ENCODE measurements around the gene TPSB2. TPM values are rescaled to one million over a fixed set of nuclear protein-coding genes. Genes with fewer than 3 reads are reported as not detected.

Gene TPSB2
- total RNA-seq, 1 experiment from 2014 or later: not detected

GRCh38 chr16:1209081-1209480 lies 20.9 kb downstream of the TPSB2 start:
- no peak for ATAC-seq
- Histone ChIP-seq H3K36me3 (ENCODE audit: control insufficient read depth in 1 of 2, insufficient read depth in 2 of 2, low read length in 2 of 2) (no peaks in the 10 kb centered on the region), H2AFZ (ENCODE audit: low read depth, low read length, poor library complexity, severe bottlenecking) (no peak overlapping the region), H3K79me2 (ENCODE audit: insufficient read depth, low read length) (no peaks in the 10 kb centered on the region), H3K27ac (ENCODE audit: low read depth, low read length) (no peak overlapping the region), H3K4me3 (replicated peaks in 1 of 2; ENCODE audit: low read depth in 1 of 2, low read length in 2 of 2) (no peak overlapping the region), H3K9me3 (ENCODE audit: control insufficient read depth in 1 of 2, insufficient read depth in 1 of 2, low read depth in 1 of 2, low read length in 2 of 2) (no peaks in the 10 kb centered on the region), H3K9ac (ENCODE audit: low read length) (no peak overlapping the region), H4K20me1 (ENCODE audit: insufficient read depth) (no peaks in the 10 kb centered on the region), H3K4me2 (ENCODE audit: low read length) (no peak overlapping the region), H3K9me2 (ENCODE audit: insufficient read depth) (no peaks in the 10 kb centered on the region), H3K27me3 (ENCODE audit: insufficient read depth, low read length) (no peaks in the 10 kb centered on the region), H3K4me1 (ENCODE audit: control insufficient read depth in 1 of 2, insufficient read depth in 2 of 2, low read length in 2 of 2) (no peaks in the 10 kb centered on the region)
- no TSS peak for BruUV-seq (replicated peaks)
- ChIA-PET CTCF (no interaction called here), POLR2A (no interaction called here), RAD21 (ENCODE audit: low non-redundant PET in 1 of 2, low total read pairs in 2 of 2, uncharacterized antibody in 2 of 2, unreplicated experiment in 2 of 2) (no interaction called here)
- DNase-seq (ENCODE audit: low read depth, low spot score): no peak
- no peak for TF ChIP-seq EZH2 (IDR thresholded peaks at IDR 0.05)
- intact Hi-C loops (cut with micrococcal nuclease): no loop called here

- intact Hi-C loops (cut with micrococcal nuclease): no loop called here
- Histone ChIP-seq H3K4me3 (replicated peaks in 1 of 2; ENCODE audit: low read depth in 1 of 2, low read length in 2 of 2) (no peak overlapping the region), H3K79me2 (ENCODE audit: insufficient read depth, low read length) (no peaks in the 10 kb centered on the region), H2AFZ (ENCODE audit: low read depth, low read length, poor library complexity, severe bottlenecking) (no peak overlapping the region), H3K9me2 (ENCODE audit: insufficient read depth) (no peaks in the 10 kb centered on the region), H3K4me2 (ENCODE audit: low read length) (no peak overlapping the region), H3K27me3 (ENCODE audit: insufficient read depth, low read length) (no peaks in the 10 kb centered on the region), H4K20me1 (ENCODE audit: insufficient read depth) (no peaks in the 10 kb centered on the region), H3K27ac (ENCODE audit: low read depth, low read length) (no peak overlapping the region), H3K9ac (ENCODE audit: low read length) (no peak overlapping the region), H3K4me1 (ENCODE audit: control insufficient read depth in 1 of 2, insufficient read depth in 2 of 2, low read length in 2 of 2) (no peaks in the 10 kb centered on the region), H3K36me3 (ENCODE audit: control insufficient read depth in 1 of 2, insufficient read depth in 2 of 2, low read length in 2 of 2) (no peaks in the 10 kb centered on the region), H3K9me3 (ENCODE audit: control insufficient read depth in 1 of 2, insufficient read depth in 1 of 2, low read depth in 1 of 2, low read length in 2 of 2) (no peaks in the 10 kb centered on the region)
- no peak for ATAC-seq
- ChIA-PET POLR2A (no interaction called here), RAD21 (ENCODE audit: low non-redundant PET in 1 of 2, low total read pairs in 2 of 2, uncharacterized antibody in 2 of 2, unreplicated experiment in 2 of 2) (no interaction called here), CTCF (no interaction called here)
- DNase-seq (ENCODE audit: low read depth, low spot score): no peak
- no TSS peak for BruUV-seq (replicated peaks)
- no peak for TF ChIP-seq ATF3 (IDR thresholded peaks at IDR 0.05)
- TF ChIP-seq EZH2 (IDR thresholded peaks at IDR 0.05): no peak
- TF ChIP-seq POLR2AphosphoS5 (IDR thresholded peaks at IDR 0.05; ENCODE audit: low read depth, low read length): no peak
- TF ChIP-seq SIN3A (IDR thresholded peaks at IDR 0.05; ENCODE audit: low read depth): no peak
- no peak for TF ChIP-seq SP1 (IDR thresholded peaks at IDR 0.05; ENCODE audit: low read depth)
- no peak for TF ChIP-seq JUND (IDR thresholded peaks at IDR 0.05)
- TF ChIP-seq CEBPB (IDR thresholded peaks at IDR 0.05; ENCODE audit: low read depth): no peak
- TF ChIP-seq POLR2A (IDR thresholded peaks at IDR 0.05; ENCODE audit: borderline replicate concordance, extremely low read depth, insufficient read depth, insufficient read length): no peak
- no peak for TF ChIP-seq TCF7L2 (IDR thresholded peaks at IDR 0.05; ENCODE audit: borderline replicate concordance, extremely low read depth, insufficient read depth, insufficient read length)
- TF ChIP-seq ZNF274 (IDR thresholded peaks at IDR 0.05; ENCODE audit: low read depth, low read length): no peak
- TF ChIP-seq EGR1 (IDR thresholded peaks at IDR 0.05; ENCODE audit: low read depth): no peak
- TF ChIP-seq CBX3 (IDR thresholded peaks at IDR 0.05; ENCODE audit: low read depth): no peak
- TF ChIP-seq RAD21 (IDR thresholded peaks at IDR 0.05; ENCODE audit: low read depth): no peak
- TF ChIP-seq ELF1 (IDR thresholded peaks at IDR 0.05; ENCODE audit: borderline replicate concordance, low read depth): no peak
- TF ChIP-seq, protein P1, sequence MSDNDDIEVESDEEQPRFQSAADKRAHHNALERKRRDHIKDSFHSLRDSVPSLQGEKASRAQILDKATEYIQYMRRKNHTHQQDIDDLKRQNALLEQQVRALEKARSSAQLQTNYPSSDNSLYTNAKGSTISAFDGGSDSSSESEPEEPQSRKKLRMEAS (IDR thresholded peaks at IDR 0.05): no peak
- TF ChIP-seq FOSL1 (IDR thresholded peaks at IDR 0.05; ENCODE audit: low read depth): no peak
- TF ChIP-seq YY1 (IDR thresholded peaks at IDR 0.05; ENCODE audit: extremely low read depth, insufficient replicate concordance, low read depth, low read length): no peak
- TF ChIP-seq, protein P2, sequence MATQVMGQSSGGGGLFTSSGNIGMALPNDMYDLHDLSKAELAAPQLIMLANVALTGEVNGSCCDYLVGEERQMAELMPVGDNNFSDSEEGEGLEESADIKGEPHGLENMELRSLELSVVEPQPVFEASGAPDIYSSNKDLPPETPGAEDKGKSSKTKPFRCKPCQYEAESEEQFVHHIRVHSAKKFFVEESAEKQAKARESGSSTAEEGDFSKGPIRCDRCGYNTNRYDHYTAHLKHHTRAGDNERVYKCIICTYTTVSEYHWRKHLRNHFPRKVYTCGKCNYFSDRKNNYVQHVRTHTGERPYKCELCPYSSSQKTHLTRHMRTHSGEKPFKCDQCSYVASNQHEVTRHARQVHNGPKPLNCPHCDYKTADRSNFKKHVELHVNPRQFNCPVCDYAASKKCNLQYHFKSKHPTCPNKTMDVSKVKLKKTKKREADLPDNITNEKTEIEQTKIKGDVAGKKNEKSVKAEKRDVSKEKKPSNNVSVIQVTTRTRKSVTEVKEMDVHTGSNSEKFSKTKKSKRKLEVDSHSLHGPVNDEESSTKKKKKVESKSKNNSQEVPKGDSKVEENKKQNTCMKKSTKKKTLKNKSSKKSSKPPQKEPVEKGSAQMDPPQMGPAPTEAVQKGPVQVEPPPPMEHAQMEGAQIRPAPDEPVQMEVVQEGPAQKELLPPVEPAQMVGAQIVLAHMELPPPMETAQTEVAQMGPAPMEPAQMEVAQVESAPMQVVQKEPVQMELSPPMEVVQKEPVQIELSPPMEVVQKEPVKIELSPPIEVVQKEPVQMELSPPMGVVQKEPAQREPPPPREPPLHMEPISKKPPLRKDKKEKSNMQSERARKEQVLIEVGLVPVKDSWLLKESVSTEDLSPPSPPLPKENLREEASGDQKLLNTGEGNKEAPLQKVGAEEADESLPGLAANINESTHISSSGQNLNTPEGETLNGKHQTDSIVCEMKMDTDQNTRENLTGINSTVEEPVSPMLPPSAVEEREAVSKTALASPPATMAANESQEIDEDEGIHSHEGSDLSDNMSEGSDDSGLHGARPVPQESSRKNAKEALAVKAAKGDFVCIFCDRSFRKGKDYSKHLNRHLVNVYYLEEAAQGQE (IDR thresholded peaks at IDR 0.05; ENCODE audit: low read depth): no peak
- no peak for TF ChIP-seq SRF (IDR thresholded peaks at IDR 0.05; ENCODE audit: low read depth)
Measured at GRCh38 chr16:1208239-1208830, 21.6 kb downstream of the TPSB2 start.
